Gastroesophageal sphincter (tissue), 4 donors: ENCODE data around the gene MRPS11. TPM values are rescaled to one million over a fixed set of nuclear protein-coding genes. Genes with fewer than 3 reads are reported as not detected.

Source experiments
- ATAC-seq: fragments of 150-250 bp; one replicate; pipeline ENCODE4 v1.9.1; 2016; ENCODE audit warnings: mild to moderate bottlenecking, moderate library complexity
- H3K27ac ChIP-seq, 4 donors: fragments of 200-600 bp; sonication (generic) in 3 of 4; 1 replicate in 3 of 4; 2 replicates in 1 of 4; pipeline ENCODE4 v1.5.1; 2016 to 2019
- H3K27me3 ChIP-seq: fragments of 200-600 bp; sonication (generic); one replicate; pipeline ENCODE4 v1.5.1; 2019
- H3K36me3 ChIP-seq, 2 donors: fragments of 200-600 bp; sonication (generic); one replicate each; pipeline ENCODE4 v1.5.1; 2019; ENCODE audit warnings: control low read depth in 1 of 2
- H3K4me1 ChIP-seq, 3 donors: fragments of 200-600 bp; sonication (generic); 1 replicate in 2 of 3; 2 replicates in 1 of 3; pipeline ENCODE4 v1.5.1; 2016 to 2019; ENCODE audit warnings: control low read depth in 2 of 3
- H3K4me3 ChIP-seq, 2 donors: fragments of 200-600 bp; sonication (generic); one replicate each; pipeline ENCODE4 v1.5.1; 2019; ENCODE audit warnings: mild to moderate bottlenecking in 1 of 2, moderate library complexity in 1 of 2
- H3K9me3 ChIP-seq, 3 donors: fragments of 200-600 bp; sonication (generic); one replicate each; pipeline ENCODE4 v1.5.1; 2017 to 2019; ENCODE audit warnings: control low read depth in 2 of 3
- CTCF ChIP-seq, 4 experiments: fragments of 200-600 bp in 2 of 4; fragments of 450-650 bp in 2 of 4; sonication (generic) in 1 of 4; IDR thresholded peaks; one replicate each; pipeline ENCODE4 v1.5.1; 2017 to 2019; ENCODE audit warnings: antibody characterized with exemption in 4 of 4, mild to moderate bottlenecking in 2 of 4, moderate library complexity in 2 of 4
- EP300 ChIP-seq: sonication (generic); formaldehyde crosslinking; IDR thresholded peaks from one replicate; pipeline ENCODE4 v1.6.1; 2017; ENCODE audit warnings: antibody characterized with exemption, mild to moderate bottlenecking
- POLR2A ChIP-seq, 2 donors: fragments of 450-650 bp; IDR thresholded peaks; one replicate each; pipeline ENCODE4 v1.6.1; 2017; ENCODE audit warnings: antibody characterized with exemption in 2 of 2, mild to moderate bottlenecking in 2 of 2, moderate library complexity in 1 of 2
- POLR2AphosphoS5 ChIP-seq: sonication (generic); formaldehyde crosslinking; IDR thresholded peaks from one replicate; pipeline ENCODE4 v1.6.1; 2017; ENCODE audit warnings: antibody characterized with exemption
- WGBS, 2 donors: methylation state at CpG; one replicate each; pipeline ENCODE4 v1.1.5; 2018; ENCODE audit warnings: low coverage in 1 of 2; 5-methylcytosine and 5-hydroxymethylcytosine counted together
- total RNA-seq, 4 donors: library from RNA; depleted of rRNA; stranded (reverse); fragments of >200 nt; gene quantifications; one replicate each; pipeline ENCODE4 v1.1.0, GENCODE V29; 2016

The MRPS11 gene
- total RNA-seq, 4 donors from 2014 or later = 19.5 to 27.5 (median 25.7) TPM

GRCh38 chr15:88448991-88449461, 18.5 kb upstream of the MRPS11 start:
- no CpG with 5 or more reads among the region's 5 CpGs for WGBS, 2 donors
- no peak for ATAC-seq
- H3K27me3 ChIP-seq = peaks cover 13% of the 10 kb centered on the region
- H3K36me3 ChIP-seq = no peaks in the 10 kb centered on the region
- no peak overlapping the region for H3K27ac ChIP-seq
- H3K4me3 ChIP-seq = no peak overlapping the region
- no peaks in the 10 kb centered on the region for H3K4me1 ChIP-seq
- TF ChIP-seq EP300 (no peak), POLR2AphosphoS5 (no peak), POLR2A (IDR thresholded peaks at IDR 0.05) (no peak), CTCF (IDR thresholded peaks at IDR 0.05) (no peak)
- H3K9me3 ChIP-seq = peaks cover 0 to 6% (median 0%) of the 10 kb centered on the region in 3 donors

GRCh38 chr15:88449581-88449980, 17.9 kb upstream of the MRPS11 start:
- Histone ChIP-seq H3K27ac (no peak overlapping the region), H3K9me3 (peaks cover 0 to under 1% (median 0%) of the 10 kb centered on the region in 3 donors), H3K36me3 (no peaks in the 10 kb centered on the region), H3K4me1 (peaks cover 0 to 2% (median 0%) of the 10 kb centered on the region in 3 donors), H3K4me3 (no peak overlapping the region), H3K27me3 (peaks cover 13% of the 10 kb centered on the region)
- WGBS, 2 donors = 89% methylated on average over 3 of the region's 8 CpGs; no CpG with 5 or more reads in 1 of the 2 donors
- no peak for ATAC-seq
- TF ChIP-seq POLR2AphosphoS5 (no peak), CTCF (IDR thresholded peaks at IDR 0.05) (no peak), POLR2A (IDR thresholded peaks at IDR 0.05) (no peak), EP300 (no peak)

GRCh38 chr15:88450125-88450798, 17.2 kb upstream of the MRPS11 start:
- no peak for ATAC-seq
- 11 to 33% methylated on average over 1 of the region's 12 CpGs for WGBS, 2 donors
- Histone ChIP-seq H3K4me3 (no peak overlapping the region), H3K27me3 (peaks cover 13% of the 10 kb centered on the region), H3K36me3 (no peaks in the 10 kb centered on the region), H3K9me3 (no peaks in the 10 kb centered on the region), H3K4me1 (peaks cover 0 to 9% (median 0%) of the 10 kb centered on the region in 3 donors), H3K27ac (no peak overlapping the region)
- TF ChIP-seq POLR2A (IDR thresholded peaks at IDR 0.05) (no peak), EP300 (no peak), POLR2AphosphoS5 (no peak), CTCF (IDR thresholded peaks at IDR 0.05) (peak in 2 of 4 experiments; percentile 25 to 44)

- H3K27me3 ChIP-seq = peaks cover 7% of the 10 kb centered on the region
- no peak for TF ChIP-seq POLR2A (IDR thresholded peaks at IDR 0.05)
- TF ChIP-seq CTCF (IDR thresholded peaks at IDR 0.05) = no peak
- ATAC-seq = no peak
Measured at GRCh38 chr15:88453651-88454050, 13.9 kb upstream of the MRPS11 start.

GRCh38 chr15:88454236-88454635, 13.3 kb upstream of the MRPS11 start:
- peaks cover 0 to 29% of the 10 kb centered on the region in 2 donors for H3K36me3 ChIP-seq
- WGBS, 2 donors = 30 to 40% methylated on average over 1 of the region's 1 CpG
- no peak overlapping the region for H3K27ac ChIP-seq
- no peak overlapping the region for H3K4me3 ChIP-seq
- no peak for TF ChIP-seq POLR2AphosphoS5
- ATAC-seq = no peak
- peaks cover under 1% of the 10 kb centered on the region for H3K27me3 ChIP-seq
- peaks cover 0 to 9% (median 0%) of the 10 kb centered on the region in 3 donors for H3K4me1 ChIP-seq
- H3K9me3 ChIP-seq = no peaks in the 10 kb centered on the region

More at GRCh38 chr15:88453651-88454050, 13.9 kb upstream of the MRPS11 start:
- Histone ChIP-seq H3K9me3 (no peaks in the 10 kb centered on the region), H3K36me3 (peaks cover 0 to 23% of the 10 kb centered on the region in 2 donors), H3K4me1 (peaks cover 0 to 9% (median 0%) of the 10 kb centered on the region in 3 donors), H3K4me3 (no peak overlapping the region), H3K27ac (no peak overlapping the region)
- 50% methylated on average over 1 of the region's 1 CpG; no CpG with 5 or more reads in 1 of the 2 donors for WGBS, 2 donors
